ENCODE data around the gene CEP72.

Gene CEP72

GRCh38 chr5:640461-641330 is 28.6 kb downstream of the CEP72 start:
- no peak for DNase-seq

- DNase-seq, result no peak
Observed at GRCh38 chr5:641331-641765, 29.2 kb downstream of the CEP72 start.

GRCh38 chr5:642481-642880 is 30.3 kb downstream of the CEP72 start:
- DNase-seq, result no peak

DNA sequence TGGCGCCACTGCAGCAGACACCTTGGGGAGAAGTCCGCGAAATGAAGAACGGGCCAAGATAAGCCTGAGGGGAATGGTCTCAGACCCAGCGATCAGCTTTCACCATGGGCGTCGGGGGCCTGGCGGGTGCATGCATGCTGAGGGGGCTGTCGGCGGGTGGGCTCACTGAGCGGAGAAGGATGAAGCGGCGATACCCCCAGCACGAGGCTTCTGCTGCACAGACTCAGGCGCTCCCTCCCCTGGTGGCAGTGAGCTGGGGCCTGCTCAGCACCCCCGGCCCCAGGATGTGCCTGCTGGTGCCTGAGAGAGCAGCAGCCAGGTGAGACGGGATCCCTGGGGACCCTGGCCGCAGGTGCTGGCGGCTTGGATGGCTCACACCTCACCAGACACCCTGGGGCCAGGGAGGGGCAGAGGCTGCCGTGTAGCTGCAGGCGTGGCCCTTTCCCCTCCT is 31.2 kb downstream of the CEP72 start:
- no peak for DNase-seq

DNA sequence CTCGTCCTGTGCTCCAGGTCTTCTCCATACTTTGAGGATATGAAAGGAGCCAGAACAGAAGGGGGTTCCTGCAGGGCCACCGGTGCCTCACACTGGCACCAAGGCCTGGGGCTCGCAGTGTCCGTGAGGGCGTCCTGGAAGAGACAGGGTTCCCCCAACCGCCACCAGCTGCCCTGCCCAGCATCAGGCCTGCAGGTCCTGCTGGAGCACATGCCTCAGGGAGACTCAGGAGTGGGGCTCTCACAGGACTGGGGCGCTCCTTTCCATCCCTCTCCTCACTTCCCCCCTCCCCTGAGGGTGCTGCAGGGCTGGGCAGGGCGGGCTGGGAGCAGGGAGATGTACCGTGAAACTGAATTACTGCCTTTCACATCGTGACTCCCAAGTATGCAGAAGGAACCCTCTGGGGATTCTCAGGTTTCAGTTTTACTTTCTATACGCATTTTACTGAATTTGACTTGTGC is 31.7 kb downstream of the CEP72 start:
- no peak for DNase-seq

- no peak for DNase-seq
Observed at GRCh38 chr5:644509-644908, 32.4 kb downstream of the CEP72 start.

- DNase-seq, result no peak
Observed at GRCh38 chr5:644971-645370, 32.8 kb downstream of the CEP72 start.

- DNase-seq, result no peak
Observed at GRCh38 chr5:645421-645820, 33.3 kb downstream of the CEP72 start.

- DNase-seq, result no peak
Observed at GRCh38 chr5:646396-647201, 34.5 kb downstream of the CEP72 start.

- no peak for DNase-seq
Observed at GRCh38 chr5:647311-647710, 35.2 kb downstream of the CEP72 start.

GRCh38 chr5:647727-648126 is 35.6 kb downstream of the CEP72 start:
- no peak for DNase-seq

DNA sequence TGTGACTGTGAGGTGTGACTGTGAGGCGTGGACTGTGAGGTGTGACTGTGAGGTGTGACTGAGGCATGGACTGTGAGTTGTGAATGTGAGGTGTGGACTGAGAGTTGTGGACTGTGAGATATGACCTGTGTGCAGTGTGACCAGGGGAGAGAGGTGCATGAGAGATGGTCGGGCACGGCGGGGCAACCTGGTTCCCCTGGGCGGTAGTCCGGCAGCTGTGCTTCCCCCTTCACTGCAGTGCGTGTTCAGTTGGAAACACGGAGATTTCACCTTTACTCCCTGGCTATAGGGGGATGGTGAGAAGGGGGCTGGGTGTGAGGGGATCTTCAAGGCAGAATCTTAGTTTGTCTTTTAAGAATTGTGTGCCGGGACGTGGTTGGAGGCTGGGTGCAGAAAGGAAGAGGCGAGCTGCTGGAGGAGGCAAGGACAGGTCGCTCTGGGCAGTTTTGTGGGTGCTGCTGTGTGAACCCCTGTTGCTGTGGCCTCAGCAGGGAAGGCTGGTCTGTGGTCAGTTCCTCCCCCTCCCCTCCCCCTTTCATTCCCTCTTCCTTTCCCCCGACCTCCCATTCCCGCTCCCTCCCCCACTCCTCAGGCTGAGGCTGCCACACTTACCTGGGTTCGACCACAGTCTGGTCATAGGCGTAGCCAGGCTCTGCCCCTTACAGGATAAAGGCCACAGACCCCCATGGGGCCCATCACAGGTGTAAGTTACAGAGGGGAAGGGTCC is 39.3 kb downstream of the CEP72 start:
- no peak for DNase-seq

- DNase-seq, result no peak
Observed at GRCh38 chr5:652023-652515, 39.9 kb downstream of the CEP72 start.

GRCh38 chr5:652773-653350 is 40.7 kb downstream of the CEP72 start:
- DNase-seq, result no peak

DNA sequence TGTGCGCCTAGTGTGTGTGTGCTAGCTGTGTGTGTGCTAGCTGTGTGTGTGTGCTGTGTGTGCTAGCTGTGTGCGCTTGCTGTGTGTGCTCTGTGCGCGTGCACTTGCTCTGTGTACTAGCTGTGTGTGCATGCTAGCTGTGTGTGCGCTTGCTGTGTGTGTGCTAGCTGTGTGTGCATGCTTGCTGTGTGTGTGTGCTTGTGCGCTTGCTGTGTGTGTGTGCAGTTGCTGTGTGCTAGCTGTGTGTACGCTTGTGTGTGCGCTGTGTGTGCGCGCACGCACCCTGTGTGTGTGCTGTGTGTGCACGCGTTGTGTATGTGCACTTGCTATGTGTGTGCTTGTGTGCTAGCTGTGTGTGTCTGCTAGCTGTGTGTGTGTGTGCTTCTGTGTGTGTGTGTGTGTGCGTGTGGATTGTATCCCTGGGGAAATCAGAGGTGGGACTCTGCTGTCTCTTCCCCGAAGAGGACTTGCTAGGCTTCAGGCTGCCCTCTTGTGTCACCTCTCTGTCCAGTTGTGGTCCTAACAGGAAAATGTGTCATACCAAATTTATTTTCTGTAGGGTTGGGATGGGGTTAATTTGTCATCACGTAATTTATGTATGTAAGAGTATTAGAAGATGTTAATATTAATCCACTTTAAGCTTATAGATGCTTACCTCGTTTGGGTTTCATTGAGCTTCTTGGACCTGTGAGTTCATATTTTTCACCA is 42.1 kb downstream of the CEP72 start:
- DNase-seq, result no peak

DNA sequence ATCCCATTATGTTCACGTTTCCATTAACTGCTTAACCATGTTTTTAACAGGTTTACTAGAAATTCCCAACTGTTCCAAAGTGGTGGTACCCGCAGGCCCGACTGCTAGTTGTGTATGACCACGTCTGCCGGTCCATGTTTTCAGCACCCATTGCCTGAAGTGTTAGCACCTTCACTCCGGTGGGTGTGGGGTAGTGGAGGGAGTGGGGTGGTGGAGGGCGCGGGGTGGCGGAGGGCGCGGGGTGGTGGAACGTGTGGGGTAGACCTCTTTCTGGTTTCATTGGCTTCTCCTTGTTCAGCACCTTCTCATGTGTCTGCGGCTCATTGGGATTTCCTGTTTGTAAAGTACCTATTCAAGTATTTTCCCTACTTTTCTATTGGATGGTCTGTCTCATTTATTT is 43.3 kb downstream of the CEP72 start:
- DNase-seq, result no peak

DNA sequence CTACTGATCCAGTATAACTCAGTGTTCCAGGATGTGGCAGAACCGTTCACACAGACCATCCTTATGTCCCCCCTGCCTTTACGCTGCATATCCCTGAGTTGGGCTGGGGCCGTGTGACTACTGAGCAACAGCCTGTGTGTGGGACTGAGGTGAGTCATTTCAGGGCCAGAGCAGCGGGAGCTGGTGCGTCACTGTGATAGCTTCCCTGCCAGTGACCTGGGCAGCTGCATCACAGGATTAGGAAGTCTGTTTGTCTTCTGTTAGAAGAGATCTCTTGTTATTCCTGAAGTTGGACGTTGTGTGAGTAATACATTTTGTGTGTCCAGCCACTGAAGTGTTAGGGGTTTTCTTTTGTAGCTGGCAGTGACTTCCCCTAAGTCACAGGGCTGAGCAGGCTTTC is 45.4 kb downstream of the CEP72 start:
- DNase-seq, result no peak

- DNase-seq, result no peak
Observed at GRCh38 chr5:658103-658502, 46.0 kb downstream of the CEP72 start.

DNA sequence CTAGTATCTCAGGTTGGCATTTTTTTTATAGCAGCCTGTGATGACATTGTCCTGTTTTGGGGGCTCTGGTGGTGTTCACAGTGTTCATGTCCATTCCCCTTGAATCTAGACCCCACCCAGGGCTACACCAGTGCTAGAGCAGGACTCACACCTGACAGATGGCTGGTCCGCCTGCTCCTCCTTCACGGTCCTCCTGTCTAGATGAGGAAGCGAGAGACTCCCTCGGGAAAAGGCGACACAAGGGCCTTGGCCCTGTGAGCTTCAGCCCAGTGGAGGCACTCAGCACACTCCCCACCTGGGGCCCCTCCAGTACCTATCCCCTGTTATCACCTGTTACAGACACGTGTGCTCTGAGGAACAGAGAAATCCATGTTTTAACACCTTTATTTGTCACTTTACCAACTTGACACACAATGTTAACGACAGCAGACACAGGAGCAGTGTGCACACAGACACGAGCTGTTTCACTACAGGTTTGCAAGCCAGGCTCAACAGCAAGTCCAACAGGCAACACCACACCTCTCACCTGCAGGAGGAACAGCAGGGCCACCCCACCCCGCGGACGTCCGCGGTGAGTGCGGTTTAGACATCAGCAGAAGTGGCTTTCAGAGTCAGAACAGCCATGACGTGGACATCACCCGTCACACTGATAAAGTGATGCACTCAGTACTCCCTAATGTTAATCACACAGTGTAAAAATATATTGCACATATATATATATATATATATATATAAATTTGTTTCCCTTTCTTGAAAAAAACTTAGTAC is 47.5 kb downstream of the CEP72 start:
- no peak for DNase-seq

- DNase-seq, result no peak
Observed at GRCh38 chr5:660491-661030, 48.4 kb downstream of the CEP72 start.
